Uterus (tissue), 2 donors: ENCODE measurements around the gene BCL11B.

Experiments used
- CTCF ChIP-seq, 4 experiments: fragments of 200-600 bp in 2 of 4; fragments of 450-650 bp in 2 of 4; sonication (generic) in 2 of 4; IDR thresholded peaks; one replicate each; pipeline ENCODE4 v1.5.1; 2016 to 2019; ENCODE audit warnings: antibody characterized with exemption in 4 of 4, mild to moderate bottlenecking in 2 of 4, moderate library complexity in 1 of 4
- POLR2A ChIP-seq, 2 donors: fragments of 450-650 bp; IDR thresholded peaks; one replicate each; pipeline ENCODE4 v1.6.1; 2016; ENCODE audit warnings: antibody characterized with exemption in 2 of 2, mild to moderate bottlenecking in 1 of 2, moderate library complexity in 1 of 2

GRCh38 chr14:99317231-99318090 lies 45.5 kb upstream of the BCL11B start:
- TF ChIP-seq CTCF (IDR thresholded peaks at IDR 0.05) = no peak
- no peak for TF ChIP-seq POLR2A (IDR thresholded peaks at IDR 0.05)
